Neuronal stem cell (in vitro differentiated cells): ENCODE data around the gene AGAP1.

Experiments used
- DNase-seq: peaks from one replicate; pipeline ENCODE4 v3.0.0-alpha.2; 2013; ENCODE audit warnings: low spot score
- H2AFZ ChIP-seq: one replicate; pipeline ENCODE4 v1.6.1; 2013; ENCODE audit warnings: mild to moderate bottlenecking, low read length, inconsistent platforms
- H2AK5ac ChIP-seq: 2 replicates; pipeline ENCODE4 v1.6.1; 2013; ENCODE audit warnings: low read depth, mild to moderate bottlenecking, inconsistent platforms, low read length, moderate library complexity, mixed read lengths
- H2BK120ac ChIP-seq: 2 replicates; pipeline ENCODE4 v1.6.1; 2013; ENCODE audit warnings: low read depth, mild to moderate bottlenecking, inconsistent platforms, low read length, moderate library complexity, mixed read lengths
- H2BK12ac ChIP-seq: one replicate; pipeline ENCODE4 v1.6.1; 2013; ENCODE audit warnings: low read length, inconsistent platforms
- H2BK15ac ChIP-seq: 2 replicates; pipeline ENCODE4 v1.6.1; 2013; ENCODE audit warnings: mild to moderate bottlenecking, low read length, inconsistent platforms, mixed read lengths
- H2BK5ac ChIP-seq: one replicate; pipeline ENCODE4 v1.6.1; 2013; ENCODE audit warnings: inconsistent platforms, mild to moderate bottlenecking, low read length, moderate library complexity
- H3K14ac ChIP-seq: one replicate; pipeline ENCODE4 v1.6.1; 2013; ENCODE audit warnings: low read length, inconsistent platforms
- H3K18ac ChIP-seq: 2 replicates; pipeline ENCODE4 v1.6.1; 2013; ENCODE audit warnings: low read length, inconsistent platforms
- H3K23ac ChIP-seq: 2 replicates; pipeline ENCODE4 v1.6.1; 2013; ENCODE audit warnings: low read depth, mild to moderate bottlenecking, mixed read lengths, low read length, inconsistent platforms; ENCODE audit not compliant: poor library complexity
- H3K27ac ChIP-seq: replicated peaks from 3 replicates; pipeline ENCODE4 v1.5.1; 2013; ENCODE audit warnings: low read length, inconsistent platforms
- H3K27me3 ChIP-seq, 3 experiments: 2 replicates each; pipeline ENCODE4 v1.6.1; 2013; ENCODE audit warnings: low read length in 3 of 3, mild to moderate bottlenecking in 2 of 3, inconsistent platforms in 1 of 3, low read depth in 1 of 3, mixed read lengths in 1 of 3, moderate library complexity in 1 of 3; ENCODE audit not compliant: control insufficient read depth in 3 of 3, insufficient read depth in 3 of 3
- H3K36me3 ChIP-seq, 2 donors: replicated peaks in 1 of 2; 2 replicates each; pipeline ENCODE4 v1.6.1; 2013; ENCODE audit warnings: low read length in 2 of 2; ENCODE audit not compliant: control insufficient read depth in 2 of 2, insufficient read depth in 2 of 2
- H3K4ac ChIP-seq: 2 replicates; pipeline ENCODE4 v1.6.1; 2013; ENCODE audit warnings: inconsistent platforms, mild to moderate bottlenecking, low read length, moderate library complexity
- H3K4me1 ChIP-seq, 2 donors: 1 replicate in 1 of 2; 2 replicates in 1 of 2; pipeline ENCODE4 v1.6.1; 2013; ENCODE audit warnings: low read length in 2 of 2, low read depth in 1 of 2; ENCODE audit not compliant: control insufficient read depth in 2 of 2, insufficient read depth in 1 of 2
- H3K4me2 ChIP-seq: one replicate; pipeline ENCODE4 v1.6.1; 2013; ENCODE audit warnings: mild to moderate bottlenecking, low read length, inconsistent platforms; ENCODE audit not compliant: insufficient read depth, poor library complexity, severe bottlenecking
- H3K4me3 ChIP-seq, 2 donors: 2 replicates each; pipeline ENCODE4 v1.5.1; 2013; ENCODE audit warnings: low read length in 2 of 2, mild to moderate bottlenecking in 2 of 2, inconsistent platforms in 1 of 2, moderate library complexity in 1 of 2
- H3K79me1 ChIP-seq: one replicate; pipeline ENCODE4 v1.6.1; 2013; ENCODE audit warnings: low read depth, mild to moderate bottlenecking, inconsistent platforms, low read length, moderate library complexity
- H3K9ac ChIP-seq: one replicate; pipeline ENCODE4 v1.6.1; 2013; ENCODE audit warnings: mild to moderate bottlenecking, low read depth, low read length, inconsistent platforms; ENCODE audit not compliant: poor library complexity
- H3K9me3 ChIP-seq, 2 donors: replicated peaks in 1 of 2; 2 replicates each; pipeline versions ENCODE3 to v1.6.1; 2013; ENCODE audit warnings: low read length in 2 of 2, mild to moderate bottlenecking in 2 of 2, inconsistent platforms in 1 of 2, low read depth in 1 of 2, mixed read lengths in 1 of 2, moderate library complexity in 1 of 2; ENCODE audit not compliant: control insufficient read depth in 2 of 2, insufficient read depth in 1 of 2
- H4K8ac ChIP-seq: one replicate; pipeline ENCODE4 v1.6.1; 2013; ENCODE audit warnings: low read depth, mild to moderate bottlenecking, inconsistent platforms, low read length, moderate library complexity
- H4K91ac ChIP-seq: one replicate; pipeline ENCODE4 v1.6.1; 2013; ENCODE audit warnings: low read length, low read depth, mild to moderate bottlenecking, inconsistent platforms; ENCODE audit not compliant: poor library complexity
- WGBS, 2 donors: extraction: QIAGEN DNeasy Blood & Tissue Kit; methylation state at CpG; one replicate each; pipeline ENCODE4 v1.1.7; 2013; ENCODE audit warnings: missing lambda C conversion rate in 2 of 2, mixed read lengths in 1 of 2; ENCODE audit not compliant: insufficient read length in 2 of 2, insufficient replicate concordance in 1 of 2; ENCODE audit errors: extremely low coverage in 2 of 2; 5-methylcytosine and 5-hydroxymethylcytosine counted together

AGAP1 gene

GRCh38 chr2:235538981-235539380, 45.1 kb downstream of the AGAP1 start:
- no peak overlapping the region for H3K4me2 ChIP-seq
- H2BK12ac ChIP-seq = no peak overlapping the region
- H2BK15ac ChIP-seq = no peak overlapping the region
- H3K27ac ChIP-seq = no peak overlapping the region
- H3K27me3 ChIP-seq = no peaks in the 10 kb centered on the region
- H3K23ac ChIP-seq = no peak overlapping the region
- H3K4ac ChIP-seq = no peak overlapping the region
- H3K9me3 ChIP-seq = no peaks in the 10 kb centered on the region
- no peak overlapping the region for H2BK120ac ChIP-seq
- no peak for DNase-seq
- no peak overlapping the region for H3K18ac ChIP-seq
- H4K8ac ChIP-seq = no peak overlapping the region
- H2AFZ ChIP-seq = no peak overlapping the region
- peaks cover 4 to 11% of the 10 kb centered on the region in 2 donors for H3K4me1 ChIP-seq
- H3K9ac ChIP-seq = no peak overlapping the region
- no peak overlapping the region for H3K14ac ChIP-seq
- H3K4me3 ChIP-seq = no peak overlapping the region
- H3K36me3 ChIP-seq = no peaks in the 10 kb centered on the region
- no peak overlapping the region for H2AK5ac ChIP-seq
- H2BK5ac ChIP-seq = no peak overlapping the region
- no peak overlapping the region for H4K91ac ChIP-seq
- no CpG with 5 or more reads among the region's 5 CpGs for WGBS, 2 donors
- H3K79me1 ChIP-seq = peaks cover 14% of the 10 kb centered on the region

DNA sequence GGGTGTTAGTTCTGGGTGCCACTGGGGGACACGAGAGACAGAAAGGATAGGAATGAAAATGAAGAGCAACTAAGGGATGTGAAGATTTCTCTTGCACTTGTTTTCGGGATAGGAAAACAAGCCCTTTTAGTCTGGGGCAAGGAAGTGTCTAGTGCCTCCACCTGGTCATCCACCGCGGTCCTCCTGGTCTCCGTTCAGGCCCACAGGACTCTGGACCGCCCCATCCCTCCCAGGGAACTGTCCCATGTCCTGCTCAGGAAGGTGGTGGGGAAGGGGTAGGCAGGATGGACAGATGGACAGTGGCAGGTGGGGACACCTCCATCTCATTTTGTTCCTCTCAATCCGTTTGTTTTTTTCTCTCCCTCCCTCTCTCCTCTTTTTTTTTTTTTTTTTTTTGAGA, 45.9 kb downstream of the AGAP1 start:
- H3K9me3 ChIP-seq = no peaks in the 10 kb centered on the region
- H2BK12ac ChIP-seq = no peak overlapping the region
- no peaks in the 10 kb centered on the region for H3K36me3 ChIP-seq
- H3K4me2 ChIP-seq = no peak overlapping the region
- no peak overlapping the region for H2AFZ ChIP-seq
- no peak overlapping the region for H2AK5ac ChIP-seq
- H3K79me1 ChIP-seq = peaks cover 9% of the 10 kb centered on the region
- no peak overlapping the region for H3K23ac ChIP-seq
- no peak overlapping the region for H3K14ac ChIP-seq
- H4K91ac ChIP-seq = no peak overlapping the region
- no peak overlapping the region for H3K4ac ChIP-seq
- no peak overlapping the region for H2BK120ac ChIP-seq
- H3K27ac ChIP-seq = no peak overlapping the region
- no peak overlapping the region for H2BK5ac ChIP-seq
- WGBS, 2 donors = no CpG with 5 or more reads among the region's 7 CpGs
- DNase-seq = no peak
- no peak overlapping the region for H4K8ac ChIP-seq
- no peaks in the 10 kb centered on the region for H3K27me3 ChIP-seq
- H3K4me1 ChIP-seq = peaks cover 4 to 9% of the 10 kb centered on the region in 2 donors
- H3K18ac ChIP-seq = peak overlapping the region; percentile 39
- H3K4me3 ChIP-seq = no peak overlapping the region
- no peak overlapping the region for H2BK15ac ChIP-seq
- H3K9ac ChIP-seq = no peak overlapping the region

GRCh38 chr2:235541016-235541415, 47.2 kb downstream of the AGAP1 start:
- Histone ChIP-seq H3K14ac (no peak overlapping the region), H2BK15ac (no peak overlapping the region), H3K18ac (no peak overlapping the region), H3K4ac (no peak overlapping the region), H2AK5ac (no peak overlapping the region), H4K8ac (no peak overlapping the region), H4K91ac (no peak overlapping the region), H3K79me1 (peaks cover 9% of the 10 kb centered on the region), H3K4me1 (peaks cover 0 to 9% of the 10 kb centered on the region in 2 donors), H3K23ac (no peak overlapping the region), H3K9ac (no peak overlapping the region), H3K4me3 (no peak overlapping the region), H2AFZ (no peak overlapping the region), H3K36me3 (no peaks in the 10 kb centered on the region), H3K27me3 (no peaks in the 10 kb centered on the region), H3K4me2 (no peak overlapping the region), H2BK12ac (no peak overlapping the region), H2BK120ac (no peak overlapping the region), H3K27ac (no peak overlapping the region), H2BK5ac (no peak overlapping the region), H3K9me3 (no peaks in the 10 kb centered on the region)
- no peak for DNase-seq
- WGBS, 2 donors = no CpG with 5 or more reads among the region's 5 CpGs

- peaks cover 6% of the 10 kb centered on the region for H3K79me1 ChIP-seq
- H3K14ac ChIP-seq = no peak overlapping the region
- no peak overlapping the region for H2BK5ac ChIP-seq
- no peaks in the 10 kb centered on the region for H3K27me3 ChIP-seq
- H4K8ac ChIP-seq = no peak overlapping the region
- no peak overlapping the region for H3K9ac ChIP-seq
- no peaks in the 10 kb centered on the region for H3K36me3 ChIP-seq
- no peak overlapping the region for H3K4me2 ChIP-seq
- no peak overlapping the region for H4K91ac ChIP-seq
- no peak overlapping the region for H2BK12ac ChIP-seq
- no peak for DNase-seq
- no peak overlapping the region for H3K27ac ChIP-seq
- no peak overlapping the region for H3K4me3 ChIP-seq
- H2AK5ac ChIP-seq = no peak overlapping the region
- H2BK15ac ChIP-seq = no peak overlapping the region
- H3K18ac ChIP-seq = no peak overlapping the region
- no CpG with 5 or more reads among the region's 11 CpGs for WGBS, 2 donors
- H2AFZ ChIP-seq = no peak overlapping the region
- H2BK120ac ChIP-seq = no peak overlapping the region
- H3K4me1 ChIP-seq = peaks cover 0 to 9% of the 10 kb centered on the region in 2 donors
- H3K23ac ChIP-seq = no peak overlapping the region
- no peak overlapping the region for H3K4ac ChIP-seq
- H3K9me3 ChIP-seq = no peaks in the 10 kb centered on the region
Observed at GRCh38 chr2:235541838-235542549, 48.2 kb downstream of the AGAP1 start.
